NCI-H510A (cell line): ENCODE measurements around the gene YWHAQ.
"Not testable (repeated sequence)": the region's sequence is repeated elsewhere in the genome, so short reads cannot be mapped to it uniquely, and the experiment has no call there.

ENCODE experiments used
- DNase-seq: peaks from one replicate; lab custom pipeline; 2025; lab: John Stamatoyannopoulos, UW

YWHAQ gene

DNA sequence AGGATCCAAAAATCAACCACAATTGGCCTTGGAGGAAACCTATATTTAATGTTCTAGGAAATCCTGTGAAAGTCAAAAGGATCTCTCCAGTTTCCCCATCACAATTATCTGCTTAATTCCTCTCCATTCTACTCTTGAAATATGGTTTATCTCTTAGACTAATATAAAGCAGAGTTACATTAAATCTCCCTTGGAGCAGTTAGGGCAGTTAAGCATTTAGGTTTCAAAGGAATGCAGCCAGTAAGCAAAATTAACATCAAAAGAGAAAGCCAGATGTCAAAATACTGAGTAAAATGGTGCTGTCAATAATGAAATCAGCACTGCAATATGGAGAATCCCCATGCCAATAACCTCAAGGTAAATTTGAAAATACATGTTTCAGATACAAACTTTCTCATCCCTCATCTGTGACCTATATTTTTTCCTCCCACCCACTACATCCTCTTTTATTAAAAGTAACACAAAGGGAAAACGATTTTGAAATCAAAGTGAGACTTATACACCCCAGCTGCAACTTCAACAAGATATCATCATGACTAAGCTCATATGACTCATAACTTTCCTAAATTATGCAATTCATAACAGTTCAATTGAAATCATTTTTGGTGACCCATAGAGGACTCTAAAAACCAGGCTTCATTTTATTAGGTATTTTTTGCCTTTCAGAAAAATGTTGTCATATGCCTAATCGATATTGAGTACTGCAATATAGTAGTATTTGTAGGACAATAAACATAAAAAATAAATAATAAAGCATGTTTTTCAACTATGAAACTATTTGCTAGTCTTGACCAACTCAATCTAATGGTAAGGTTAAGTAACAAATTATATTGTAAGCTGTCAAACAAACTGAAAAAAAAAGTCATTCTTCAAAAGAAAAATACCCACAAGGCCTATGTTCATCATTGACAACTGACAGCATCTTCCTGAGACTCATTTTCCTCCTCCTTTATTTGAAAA, 78.3 kb downstream of the YWHAQ start:
- no peak for DNase-seq

DNA sequence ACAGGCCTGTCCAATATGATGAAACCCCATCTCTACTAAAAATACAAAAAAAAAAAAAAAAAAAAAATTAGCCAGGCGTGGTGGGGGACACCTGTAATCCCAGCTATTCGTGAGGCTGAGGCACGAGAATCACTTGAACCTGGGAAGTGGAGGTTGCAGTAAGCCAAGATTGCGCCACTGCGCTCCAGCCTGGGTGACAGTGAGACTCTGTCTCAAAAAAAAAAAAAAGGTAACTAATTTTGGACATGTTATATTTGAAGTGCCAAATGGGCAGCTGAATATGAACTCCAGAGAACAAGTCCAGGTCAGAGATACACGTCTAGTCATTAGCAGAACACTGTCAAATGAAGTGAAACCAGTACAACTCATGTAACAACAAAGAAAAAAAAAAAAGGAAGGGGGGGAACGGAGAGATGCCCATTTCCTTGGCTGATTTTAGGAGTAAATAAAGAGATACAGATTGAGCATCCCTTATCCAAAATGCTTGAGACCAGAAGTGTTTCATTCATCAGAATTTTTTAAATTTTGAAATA, 79.9 kb downstream of the YWHAQ start:
- DNase-seq = not testable (repeated sequence)

- DNase-seq = no peak
Measured at GRCh38 chr2:9549420-9549819, 81.4 kb downstream of the YWHAQ start.

DNA sequence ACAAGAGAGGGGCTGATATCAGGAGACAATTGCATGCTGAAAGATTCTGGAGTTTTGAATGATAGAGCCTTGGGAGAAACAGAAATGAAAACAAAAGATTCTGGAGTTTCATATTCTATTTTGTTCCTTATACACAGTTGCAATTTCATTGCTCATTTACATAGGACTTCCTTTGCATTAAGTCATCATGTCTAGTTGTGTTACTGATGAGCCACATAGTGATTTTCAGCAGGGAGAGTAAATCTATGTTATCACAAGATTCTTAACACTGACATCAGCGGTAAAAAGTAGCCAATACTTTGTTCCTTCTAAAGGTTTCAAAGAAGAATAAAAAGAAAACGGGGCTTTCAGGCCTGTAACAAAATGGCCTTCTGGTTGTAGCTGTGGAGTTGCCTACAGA, 82.3 kb downstream of the YWHAQ start:
- DNase-seq = no peak

- no peak for DNase-seq
Measured at GRCh38 chr2:9547262-9547991, 83.4 kb downstream of the YWHAQ start.

GRCh38 chr2:9545502-9545901, 85.3 kb downstream of the YWHAQ start:
- DNase-seq = no peak

GRCh38 chr2:9543557-9543956, 87.2 kb downstream of the YWHAQ start:
- no peak for DNase-seq

DNA sequence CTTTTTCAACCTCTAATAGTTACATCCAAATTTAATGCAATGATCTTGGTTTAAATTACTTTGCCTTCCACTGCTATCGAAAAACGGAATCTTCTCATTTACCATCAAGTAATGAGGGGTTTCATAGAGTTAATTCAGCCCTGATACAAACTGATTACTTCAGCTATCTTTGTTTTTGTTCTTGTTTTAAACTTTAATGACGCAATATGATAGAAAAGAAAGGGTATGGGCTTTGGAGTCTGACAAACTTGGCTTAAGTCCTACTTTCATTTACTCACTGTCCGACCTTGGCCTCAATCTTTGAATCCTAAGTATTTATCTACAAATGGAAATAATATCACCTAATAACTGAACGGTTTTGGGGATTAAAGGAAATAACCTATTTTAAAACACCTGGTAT, 91.3 kb downstream of the YWHAQ start:
- no peak for DNase-seq

DNA sequence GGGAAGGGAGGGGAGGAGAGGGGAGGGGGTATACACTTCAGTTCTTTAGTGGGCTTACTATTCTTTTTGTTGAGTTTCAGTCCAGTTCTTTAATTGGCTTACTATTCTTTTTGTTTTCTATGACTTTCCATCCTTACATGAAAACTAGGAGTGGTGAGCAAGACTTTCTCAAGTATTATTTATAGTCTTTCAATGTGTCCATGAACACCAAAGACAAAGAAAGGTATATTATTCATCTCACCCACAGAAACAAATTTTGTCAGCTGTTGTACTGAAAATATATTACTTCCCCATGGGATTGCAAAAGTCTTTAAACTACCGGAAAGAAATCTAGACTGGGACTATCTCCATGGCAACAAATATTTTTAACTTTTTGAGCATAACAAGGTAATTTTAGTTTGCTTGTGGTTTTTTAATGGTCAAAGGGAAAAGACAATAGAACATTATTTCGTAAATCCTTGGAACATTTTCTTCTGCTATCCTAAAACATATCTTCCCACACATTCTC, 92.7 kb downstream of the YWHAQ start:
- DNase-seq = no peak

- DNase-seq = no peak
Measured at GRCh38 chr2:9536504-9536903, 94.3 kb downstream of the YWHAQ start.

DNA sequence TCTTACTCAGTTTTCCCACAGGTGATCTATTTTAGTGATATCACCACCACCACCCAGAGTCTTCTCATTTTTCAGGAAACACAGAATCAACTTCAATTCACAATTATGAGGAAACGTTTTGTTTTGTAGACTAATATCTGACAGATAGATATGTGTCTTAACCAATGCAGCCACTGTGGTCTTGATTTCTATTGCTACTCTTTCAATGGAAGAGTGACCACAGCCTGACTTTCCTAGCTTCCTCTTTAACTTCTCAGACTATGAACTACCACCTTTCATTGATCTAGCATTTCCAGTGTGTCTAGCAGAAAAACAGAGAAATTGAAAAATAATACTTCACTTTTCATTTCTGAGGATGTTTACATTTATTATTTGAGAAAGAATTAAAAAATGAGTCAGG, 95.6 kb downstream of the YWHAQ start:
- no peak for DNase-seq
